Gastroesophageal sphincter (tissue), 3 donors: ENCODE data around the gene TSPAN9.

Experiments used
- CTCF ChIP-seq, 4 experiments: fragments of 200-600 bp in 2 of 4; fragments of 450-650 bp in 2 of 4; sonication (generic) in 1 of 4; IDR thresholded peaks; one replicate each; pipeline ENCODE4 v1.5.1; 2017 to 2019; ENCODE audit warnings: antibody characterized with exemption in 4 of 4, mild to moderate bottlenecking in 2 of 4, moderate library complexity in 2 of 4
- EP300 ChIP-seq: sonication (generic); formaldehyde crosslinking; IDR thresholded peaks from one replicate; pipeline ENCODE4 v1.6.1; 2017; ENCODE audit warnings: antibody characterized with exemption, mild to moderate bottlenecking
- POLR2A ChIP-seq, 2 donors: fragments of 450-650 bp; IDR thresholded peaks; one replicate each; pipeline ENCODE4 v1.6.1; 2017; ENCODE audit warnings: antibody characterized with exemption in 2 of 2, mild to moderate bottlenecking in 2 of 2, moderate library complexity in 1 of 2
- POLR2AphosphoS5 ChIP-seq: sonication (generic); formaldehyde crosslinking; IDR thresholded peaks from one replicate; pipeline ENCODE4 v1.6.1; 2017; ENCODE audit warnings: antibody characterized with exemption

GRCh38 chr12:3173912-3174311 lies 96.7 kb downstream of the TSPAN9 start:
- TF ChIP-seq CTCF (IDR thresholded peaks at IDR 0.05) (no peak), POLR2A (IDR thresholded peaks at IDR 0.05) (no peak), POLR2AphosphoS5 (no peak), EP300 (no peak)
